ENCODE data around the gene SLCO4A1. TPM values are rescaled to one million over a fixed set of nuclear protein-coding genes. Genes with fewer than 3 reads are reported as not detected.

Gene SLCO4A1
- total RNA-seq, 1 donor from 2014 or later, result 3.6 TPM

- H3K4me3 Mint-ChIP-seq (ENCODE audit: low read depth), result no peak overlapping the region
- no peaks in the 10 kb centered on the region for H3K36me3 Mint-ChIP-seq (ENCODE audit: insufficient read depth)
- peaks cover 8% of the 10 kb centered on the region for H3K4me1 Mint-ChIP-seq (ENCODE audit: low read depth)
- H3K9me3 Mint-ChIP-seq (ENCODE audit: low read depth), result no peaks in the 10 kb centered on the region
- peaks cover 15% of the 10 kb centered on the region for H3K27me3 Mint-ChIP-seq
- TF ChIP-seq CTCF (IDR thresholded peaks at IDR 0.05; ENCODE audit: unreplicated experiment), result no peak
- no peak overlapping the region for H3K27ac Mint-ChIP-seq
- DNase-seq (ENCODE audit: low spot score, unreplicated experiment), result no peak
These were observed 6.8 kb downstream of the SLCO4A1 start for GRCh38 chr20:62649140-62649539.

GRCh38 chr20:62650551-62651284 is 8.4 kb downstream of the SLCO4A1 start:
- DNase-seq (ENCODE audit: low spot score, unreplicated experiment), result no peak
- H3K36me3 Mint-ChIP-seq (ENCODE audit: insufficient read depth), result no peaks in the 10 kb centered on the region
- no peak for TF ChIP-seq CTCF (IDR thresholded peaks at IDR 0.05; ENCODE audit: unreplicated experiment)
- no peaks in the 10 kb centered on the region for H3K9me3 Mint-ChIP-seq (ENCODE audit: low read depth)
- peaks cover 8% of the 10 kb centered on the region for H3K4me1 Mint-ChIP-seq (ENCODE audit: low read depth)
- no peak overlapping the region for H3K27ac Mint-ChIP-seq
- H3K4me3 Mint-ChIP-seq (ENCODE audit: low read depth), result no peak overlapping the region
- H3K27me3 Mint-ChIP-seq, result peaks cover 6% of the 10 kb centered on the region

- no peak for DNase-seq (ENCODE audit: low spot score, unreplicated experiment)
- TF ChIP-seq CTCF (IDR thresholded peaks at IDR 0.05; ENCODE audit: unreplicated experiment), result no peak
- Mint-ChIP-seq H3K4me3 (ENCODE audit: low read depth) (no peak overlapping the region), H3K27me3 (peaks cover 6% of the 10 kb centered on the region), H3K4me1 (ENCODE audit: low read depth) (peaks cover 8% of the 10 kb centered on the region), H3K27ac (no peak overlapping the region), H3K9me3 (ENCODE audit: low read depth) (no peaks in the 10 kb centered on the region), H3K36me3 (ENCODE audit: insufficient read depth) (no peaks in the 10 kb centered on the region)
These were observed 9.2 kb downstream of the SLCO4A1 start for GRCh38 chr20:62651285-62652021.

- H3K9me3 Mint-ChIP-seq (ENCODE audit: low read depth), result no peaks in the 10 kb centered on the region
- no peak for TF ChIP-seq CTCF (IDR thresholded peaks at IDR 0.05; ENCODE audit: unreplicated experiment)
- DNase-seq (ENCODE audit: low spot score, unreplicated experiment), result peak; percentile 26
- peaks cover 8% of the 10 kb centered on the region for H3K4me1 Mint-ChIP-seq (ENCODE audit: low read depth)
- H3K36me3 Mint-ChIP-seq (ENCODE audit: insufficient read depth), result no peaks in the 10 kb centered on the region
- no peak overlapping the region for H3K4me3 Mint-ChIP-seq (ENCODE audit: low read depth)
- peak overlapping the region; percentile 88 for H3K27ac Mint-ChIP-seq
- no peaks in the 10 kb centered on the region for H3K27me3 Mint-ChIP-seq
These were observed 10.0 kb downstream of the SLCO4A1 start for GRCh38 chr20:62652041-62652893.

GRCh38 chr20:62652894-62653305 is 10.6 kb downstream of the SLCO4A1 start:
- no peaks in the 10 kb centered on the region for H3K36me3 Mint-ChIP-seq (ENCODE audit: insufficient read depth)
- H3K9me3 Mint-ChIP-seq (ENCODE audit: low read depth), result no peaks in the 10 kb centered on the region
- H3K4me3 Mint-ChIP-seq (ENCODE audit: low read depth), result no peak overlapping the region
- no peak for DNase-seq (ENCODE audit: low spot score, unreplicated experiment)
- no peak for TF ChIP-seq CTCF (IDR thresholded peaks at IDR 0.05; ENCODE audit: unreplicated experiment)
- peaks cover 8% of the 10 kb centered on the region for H3K4me1 Mint-ChIP-seq (ENCODE audit: low read depth)
- H3K27me3 Mint-ChIP-seq, result no peaks in the 10 kb centered on the region
- no peak overlapping the region for H3K27ac Mint-ChIP-seq
